GM19328 (cell line): ENCODE data around the gene ABTB2.
"Not testable (repeated sequence)": the region's sequence is repeated elsewhere in the genome, so short reads cannot be mapped to it uniquely, and the experiment has no call there.

Experiments used
- ATAC-seq: cut with Tn5 transposase; IDR thresholded peaks from one replicate; pipeline ENCODE4 v1.9.1; 2021; ENCODE audit warnings: mild to moderate bottlenecking, moderate library complexity; ENCODE audit not compliant: unreplicated experiment

The ABTB2 gene

GRCh38 chr11:34357701-34358257, at the start of gene ABTB2:
TSS of gene ABTB2 (minus strand) at chr11:34358010.
- peak; percentile 91 for ATAC-seq

DNA sequence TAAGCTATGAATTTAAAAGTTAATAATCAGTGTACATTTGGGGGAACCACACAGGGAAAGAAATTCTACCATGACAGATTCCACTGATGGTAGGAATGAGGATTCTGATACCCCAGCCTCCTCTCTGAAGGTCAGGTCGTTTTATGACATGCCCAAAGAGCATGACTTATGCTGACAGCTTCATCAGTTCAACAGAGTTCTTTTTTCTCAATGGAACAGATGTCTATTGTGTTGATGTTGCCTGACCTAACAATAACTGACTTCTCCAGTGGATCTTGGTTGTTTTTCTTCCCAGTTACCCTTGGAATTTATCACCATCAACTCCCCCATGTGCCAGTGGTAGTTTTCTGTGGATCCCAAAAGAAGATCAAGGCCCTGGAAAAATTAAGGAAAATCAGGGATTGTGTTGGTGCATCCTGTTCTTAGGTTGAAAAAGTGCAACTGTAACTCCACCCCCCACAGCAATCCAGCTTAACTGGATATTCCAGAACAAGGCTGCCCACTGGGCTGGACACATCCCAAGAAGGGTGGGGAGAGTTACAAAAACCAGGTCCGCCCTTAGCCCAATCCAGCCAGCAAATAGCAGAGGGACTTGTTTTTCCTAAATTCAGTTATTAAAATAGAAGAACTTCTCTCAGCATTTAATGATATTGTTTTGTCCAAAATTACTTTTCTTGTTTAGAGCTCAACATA, 49.5 kb upstream of the ABTB2 start:
- no peak for ATAC-seq

GRCh38 chr11:34406413-34406812, 48.6 kb upstream of the ABTB2 start:
- no peak for ATAC-seq

- ATAC-seq = no peak
Observed at GRCh38 chr11:34405079-34405858, 47.5 kb upstream of the ABTB2 start.

GRCh38 chr11:34404280-34404679, 46.5 kb upstream of the ABTB2 start:
- no peak for ATAC-seq

GRCh38 chr11:34403431-34403830, 45.6 kb upstream of the ABTB2 start:
- ATAC-seq = no peak

DNA sequence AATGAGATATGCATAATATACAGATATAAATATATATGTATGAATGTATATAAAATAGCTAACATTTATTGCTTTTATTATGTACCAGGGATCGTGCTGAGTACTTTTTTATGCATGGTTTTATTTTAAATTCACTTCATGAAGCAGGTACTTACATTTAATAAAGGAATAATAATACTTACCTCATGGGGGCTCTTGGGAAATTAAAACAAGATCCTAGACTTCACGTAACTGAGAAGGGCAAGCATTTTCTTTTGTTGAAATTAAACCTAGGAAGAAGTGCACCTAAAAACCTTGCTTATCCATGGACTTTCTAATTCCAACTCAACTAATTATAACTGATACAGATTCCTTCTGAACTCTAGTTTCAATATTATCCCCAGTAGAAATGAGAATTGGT, 40.0 kb upstream of the ABTB2 start:
- ATAC-seq = no peak

- no peak for ATAC-seq
Observed at GRCh38 chr11:34397120-34397519, 39.3 kb upstream of the ABTB2 start.

- no peak for ATAC-seq
Observed at GRCh38 chr11:34395916-34396550, 38.2 kb upstream of the ABTB2 start.

DNA sequence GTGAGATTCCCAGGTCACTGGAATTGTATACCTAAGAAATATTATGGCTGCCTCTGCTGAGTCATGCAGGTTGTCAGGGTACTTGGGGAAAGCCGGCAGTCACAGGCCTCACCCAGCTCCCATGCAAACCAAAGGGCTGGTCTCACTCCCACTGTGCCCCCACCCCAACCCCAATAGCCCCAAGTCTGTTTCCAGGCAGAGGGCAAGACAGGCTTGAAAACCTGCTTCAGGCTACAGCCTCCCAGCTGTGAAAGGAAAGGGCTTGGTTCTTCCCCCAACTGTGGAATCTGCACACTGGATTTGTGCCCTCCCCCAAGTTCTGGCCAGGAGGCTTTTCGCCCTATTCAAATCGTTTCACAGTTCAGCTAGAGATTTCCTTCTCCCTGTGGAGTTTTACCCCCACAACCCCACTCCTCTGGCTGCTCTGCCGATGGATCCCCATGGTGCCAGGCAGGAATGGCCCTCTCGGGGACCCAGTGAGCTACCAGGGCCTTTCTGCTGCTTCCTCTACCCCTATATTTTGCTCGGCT, 37.0 kb upstream of the ABTB2 start:
- ATAC-seq = no peak

DNA sequence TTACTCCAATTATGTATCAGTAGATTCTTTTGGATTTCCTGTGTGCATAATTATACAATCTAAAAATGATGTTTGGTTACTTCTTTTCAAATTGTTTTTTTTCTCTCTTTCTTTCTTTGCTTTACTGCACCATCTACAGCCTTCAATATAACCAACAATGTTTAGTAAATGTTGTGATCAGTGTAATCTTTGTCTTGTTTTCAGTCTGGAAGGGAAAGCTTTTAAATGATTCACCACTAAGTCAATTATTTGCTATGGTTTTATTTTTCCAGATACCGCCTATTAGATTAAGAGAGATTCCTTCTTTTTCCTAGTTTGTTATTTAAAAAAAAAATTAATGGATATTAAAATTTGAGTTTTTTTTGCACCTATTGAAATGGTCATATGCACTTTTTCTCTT, 29.8 kb upstream of the ABTB2 start:
- no peak for ATAC-seq

DNA sequence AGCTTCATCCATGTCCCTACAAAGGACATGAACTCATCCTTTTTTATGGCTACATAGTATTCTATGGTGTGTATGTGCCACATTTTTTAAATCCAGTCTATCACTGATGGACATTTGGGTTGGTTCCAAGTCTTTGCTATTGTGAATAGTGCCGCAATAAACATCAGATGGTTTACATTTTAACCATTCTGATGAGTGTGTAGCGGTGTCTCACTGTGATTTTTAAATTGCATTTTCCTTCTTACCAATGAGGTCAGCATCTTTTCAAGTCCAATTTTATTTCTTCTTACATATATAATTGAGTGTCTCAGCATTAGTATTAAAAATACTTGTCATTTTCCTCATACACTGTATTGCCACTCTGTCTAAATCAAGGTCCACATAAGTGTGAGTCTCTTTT, 28.5 kb upstream of the ABTB2 start:
- not testable (repeated sequence) for ATAC-seq

GRCh38 chr11:34382532-34383276, 24.9 kb upstream of the ABTB2 start:
- ATAC-seq = no peak

DNA sequence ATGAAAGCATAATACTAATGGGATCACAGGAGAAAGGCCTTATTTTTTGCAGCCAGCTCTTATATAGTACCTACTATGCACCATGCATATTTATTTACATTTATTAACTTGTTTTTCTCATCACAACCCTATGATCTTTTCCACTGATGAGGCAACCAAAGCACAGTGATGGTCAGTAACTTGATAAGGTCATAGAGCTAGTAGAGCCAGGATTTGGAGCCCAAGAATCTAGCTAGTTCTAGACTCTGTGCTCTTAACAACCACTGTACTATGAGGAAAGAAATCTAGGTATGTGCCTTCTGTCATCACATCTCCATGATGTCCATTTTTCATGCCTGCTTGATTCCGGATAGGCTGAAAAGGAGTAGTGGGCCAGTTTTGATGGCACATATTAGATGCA, 24.0 kb upstream of the ABTB2 start:
- ATAC-seq = no peak

DNA sequence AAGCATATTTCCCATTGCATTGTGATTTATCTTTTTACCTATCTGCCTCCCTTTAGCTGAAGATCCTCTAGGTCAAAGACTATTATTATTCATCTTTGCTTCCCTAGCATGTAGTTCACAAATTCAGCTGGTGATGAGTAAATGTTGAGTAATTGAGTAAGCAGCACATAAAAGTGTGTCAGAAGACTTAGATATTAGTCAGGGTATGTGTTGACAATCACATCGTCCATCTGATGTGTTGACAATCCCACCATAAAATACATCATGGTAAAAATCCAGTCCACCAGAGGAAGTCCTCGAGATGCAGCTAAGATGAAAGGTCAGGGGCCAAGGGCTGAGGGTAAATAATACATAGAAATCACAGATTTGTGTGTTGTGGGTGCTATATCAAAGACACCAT, 22.9 kb upstream of the ABTB2 start:
- ATAC-seq = no peak

- ATAC-seq = no peak
Observed at GRCh38 chr11:34379539-34379938, 21.7 kb upstream of the ABTB2 start.

- no peak for ATAC-seq
Observed at GRCh38 chr11:34379079-34379478, 21.3 kb upstream of the ABTB2 start.

- no peak for ATAC-seq
Observed at GRCh38 chr11:34373727-34374126, 15.9 kb upstream of the ABTB2 start.

- ATAC-seq = no peak
Observed at GRCh38 chr11:34366522-34366921, 8.7 kb upstream of the ABTB2 start.

DNA sequence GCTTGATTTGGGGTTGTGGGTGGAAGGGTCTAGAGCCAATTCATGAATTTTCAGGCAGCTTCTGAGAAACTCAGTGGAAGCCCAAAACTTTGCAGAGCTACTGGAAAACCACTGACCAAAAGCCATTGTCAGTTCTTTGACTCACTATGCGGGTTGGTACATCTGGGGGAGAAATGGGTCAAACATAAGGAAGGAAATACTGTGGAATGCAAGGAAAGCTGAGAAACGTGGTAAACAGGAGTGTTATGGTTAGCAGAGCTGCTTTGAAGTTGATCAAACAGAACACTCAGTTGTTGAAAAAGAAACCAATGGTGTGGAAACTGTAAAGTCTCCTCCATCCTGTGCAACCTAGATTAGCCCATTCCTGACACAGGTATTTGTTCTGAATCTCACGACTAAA, 6.3 kb upstream of the ABTB2 start:
- ATAC-seq = no peak
